Psoas muscle (tissue), 8 donors: ENCODE measurements around the gene DLG3. TPM values are rescaled to one million over a fixed set of nuclear protein-coding genes. Genes with fewer than 3 reads are reported as not detected.

Source experiments
- ATAC-seq, 4 donors: fragments of 200-7000 bp; cut with Tn5 transposase; one replicate each; pipeline ENCODE4 v1.9.1; 2020; ENCODE audit warnings: moderate library complexity in 3 of 4, mild to moderate bottlenecking in 2 of 4
- DNase-seq, 2 donors: peaks; one replicate each; pipeline ENCODE4 v3.0.0-alpha.2; 2020
- H3K27ac ChIP-seq: fragments of 200-600 bp; one replicate; pipeline ENCODE4 v1.8.0; 2022
- H3K27me3 ChIP-seq, 3 donors: fragments of 200-600 bp in 1 of 3; one replicate each; pipeline versions ENCODE4 v1.6.1 to v1.8.0; 2013 to 2022; ENCODE audit warnings: low read length in 2 of 3, mild to moderate bottlenecking in 2 of 3, moderate library complexity in 1 of 3; ENCODE audit not compliant: insufficient read depth in 3 of 3
- H3K36me3 ChIP-seq, 2 donors: fragments of 200-600 bp in 1 of 2; one replicate each; pipeline versions ENCODE4 v1.6.1 to v1.8.0; 2013 to 2022; ENCODE audit warnings: low read depth in 1 of 2, mild to moderate bottlenecking in 1 of 2, moderate library complexity in 1 of 2; ENCODE audit not compliant: insufficient read depth in 1 of 2
- H3K4me1 ChIP-seq: fragments of 200-600 bp; one replicate; pipeline ENCODE4 v1.8.0; 2022
- H3K4me3 ChIP-seq: fragments of 200-600 bp; one replicate; pipeline ENCODE4 v1.8.0; 2022; ENCODE audit warnings: mild to moderate bottlenecking
- H3K9me3 ChIP-seq: fragments of 200-600 bp; one replicate; pipeline ENCODE4 v1.8.0; 2022
- CTCF ChIP-seq: fragments of 200-600 bp; IDR thresholded peaks from one replicate; pipeline ENCODE4 v1.8.0; 2022; ENCODE audit warnings: antibody characterized with exemption
- WGBS, 3 donors: extraction: QIAGEN DNeasy Blood & Tissue Kit; methylation state at CpG; one replicate each; pipeline versions ENCODE4 v1.1.6 to v1.1.7; 2013; 5-methylcytosine and 5-hydroxymethylcytosine counted together
- intact Hi-C, 2 donors: fragments of 100-400 bp; cut with DNase I; formaldehyde crosslinking; loops; one replicate each; pipeline versions ENCODE4 v1.11.0 to v1.14.2; 2022
- polyA plus RNA-seq, 3 donors: library from polyadenylated mRNA; stranded (reverse); fragments of 200-250 nt; gene quantifications; one replicate each; pipeline ENCODE4 v1.2.3, GENCODE V29; 2013
- total RNA-seq, 4 donors: library from RNA; stranded (reverse); fragmentation: NEBNext Ultra II Directional in 2 of 4; extraction: Animal tissue kit (Norgen Biotek cat#: 25700) in 2 of 4; gene quantifications; one replicate each; pipeline versions ENCODE4 v1.2.1 to v1.2.4, GENCODE V29; 2021 to 2023
- donor health status: healthy with polysubstance abuse.
- donor health status: DM: no; HTN: no; CAD: no; lungs with moderate emphysema.
- donor health status: Bipolar disorder and iron deficiency.
- donor health status: healthy.
- donor health status: DM: yes; HTN: yes; CAD: no.
- donor health status: DM: no; HTN: no; CAD: no.
- donor health status: DM: no; HTN: no; CAD: no.
- donor health status: DM: yes; HTN: yes; CAD: no.

DLG3 gene
- total and polyA plus RNA-seq, 7 donors: 0.27 to 1.6 (median 1.2) TPM

- Histone ChIP-seq H3K9me3 (no peaks in the 10 kb centered on the region), H3K4me1 (peaks cover 4% of the 10 kb centered on the region), H3K27ac (no peak overlapping the region), H3K36me3 (no peaks in the 10 kb centered on the region), H3K4me3 (no peak overlapping the region), H3K27me3 (peaks cover 0 to 41% (median 0%) of the 10 kb centered on the region in 3 donors)
- TF ChIP-seq CTCF: no peak
- intact Hi-C loops: loop anchor here in 1 of 2 donors (10.0 kb wide), 2 partner anchors 154 to 304 kb away; partner anchors contain the start of genes IGBP1, PDZD11 and RAB41
- 25 to 55% (median 44%) methylated on average over 1 of the region's 1 CpG for WGBS, 3 donors
- DNase-seq (no peak), ATAC-seq (no peak)
Measured at GRCh38 chrX:70439016-70439415, 5.6 kb upstream of the DLG3 start.

GRCh38 chrX:70442224-70442623 is 2.4 kb upstream of the DLG3 start:
- 53 to 59% (median 56%) methylated on average over 6 of the region's 6 CpGs for WGBS, 3 donors
- ATAC-seq (no peak), DNase-seq (no peak)
- H3K4me1 ChIP-seq: no peaks in the 10 kb centered on the region
- H3K36me3 ChIP-seq: no peaks in the 10 kb centered on the region
- no peak overlapping the region for H3K4me3 ChIP-seq
- no peaks in the 10 kb centered on the region for H3K9me3 ChIP-seq
- no peak for TF ChIP-seq CTCF
- H3K27ac ChIP-seq: no peak overlapping the region
- peaks cover 0 to 50% (median 0%) of the 10 kb centered on the region in 3 donors for H3K27me3 ChIP-seq
- intact Hi-C loops: no loop called here

- ATAC-seq (peak in 2 of 4 donors; percentile 9 to 33), DNase-seq (no peak)
- intact Hi-C loops: no loop called here
- TF ChIP-seq CTCF: no peak
- no peak overlapping the region for H3K27ac ChIP-seq
- peak overlapping the region; percentile 47 for H3K4me3 ChIP-seq
- H3K4me1 ChIP-seq: no peaks in the 10 kb centered on the region
- no peaks in the 10 kb centered on the region for H3K36me3 ChIP-seq
- H3K9me3 ChIP-seq: no peaks in the 10 kb centered on the region
- 4 to 41% (median 12%) methylated on average over 14 to 50 of the region's 61 CpGs for WGBS, 3 donors
- peaks cover 0 to 44% (median 0%) of the 10 kb centered on the region in 3 donors for H3K27me3 ChIP-seq
Measured at GRCh38 chrX:70444946-70445656, 466 bp downstream of the DLG3 start.

- H3K9me3 ChIP-seq: no peaks in the 10 kb centered on the region
- no peak for TF ChIP-seq CTCF
- no peaks in the 10 kb centered on the region for H3K4me1 ChIP-seq
- H3K27me3 ChIP-seq: peaks cover 0 to 44% (median 0%) of the 10 kb centered on the region in 3 donors
- no peak overlapping the region for H3K27ac ChIP-seq
- 69 to 74% (median 70%) methylated on average over 3 to 9 of the region's 9 CpGs for WGBS, 3 donors
- intact Hi-C loops: no loop called here
- ATAC-seq: no peak
- no peak for DNase-seq
- H3K4me3 ChIP-seq: no peak overlapping the region
- H3K36me3 ChIP-seq: no peaks in the 10 kb centered on the region
Measured at GRCh38 chrX:70445951-70446350, 1.3 kb downstream of the DLG3 start.
